ENCODE results near the gene CLSTN2. TPM values are rescaled to one million over a fixed set of nuclear protein-coding genes. Genes with fewer than 3 reads are reported as not detected.

CLSTN2 gene
- total and polyA plus RNA-seq, 4 donors = 0.09 to 2.2 (median 0.55) TPM

DNA sequence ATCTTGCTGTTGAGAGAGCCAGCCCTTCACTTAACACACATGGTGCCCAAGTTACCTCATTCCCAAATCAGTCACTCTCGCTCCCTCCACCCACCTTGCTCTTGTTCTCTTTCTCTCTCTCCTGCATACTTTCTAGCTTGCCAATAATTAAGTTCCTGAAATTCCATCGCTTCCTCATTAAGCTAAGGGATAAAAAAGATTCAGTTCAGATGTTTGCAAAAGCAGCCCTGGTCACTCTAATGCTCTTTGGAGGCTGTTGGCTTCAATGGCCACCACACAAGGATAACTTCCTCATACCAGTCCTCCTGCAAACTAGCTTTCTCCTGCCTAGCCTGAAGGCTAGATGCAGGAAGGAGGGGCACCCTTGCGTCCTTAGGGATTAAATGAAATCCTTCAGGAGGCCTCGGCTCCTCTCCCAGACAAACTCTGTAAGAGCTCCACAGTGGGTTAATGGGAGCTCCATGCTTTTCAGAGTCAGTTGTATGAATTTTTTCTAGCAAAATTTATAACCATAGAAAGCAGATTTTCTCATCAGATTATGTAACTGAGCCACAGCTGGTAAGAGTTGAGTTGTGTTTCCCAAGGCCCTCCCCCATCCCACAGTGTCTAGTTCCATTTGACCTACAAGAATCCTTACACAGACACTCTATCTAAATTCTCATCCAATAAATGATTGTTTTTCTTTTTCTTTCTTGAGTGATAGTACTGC is 566.2 kb downstream of the CLSTN2 start:
- no peak for DNase-seq (ENCODE audit: low spot score)
- TF ChIP-seq, protein P1, sequence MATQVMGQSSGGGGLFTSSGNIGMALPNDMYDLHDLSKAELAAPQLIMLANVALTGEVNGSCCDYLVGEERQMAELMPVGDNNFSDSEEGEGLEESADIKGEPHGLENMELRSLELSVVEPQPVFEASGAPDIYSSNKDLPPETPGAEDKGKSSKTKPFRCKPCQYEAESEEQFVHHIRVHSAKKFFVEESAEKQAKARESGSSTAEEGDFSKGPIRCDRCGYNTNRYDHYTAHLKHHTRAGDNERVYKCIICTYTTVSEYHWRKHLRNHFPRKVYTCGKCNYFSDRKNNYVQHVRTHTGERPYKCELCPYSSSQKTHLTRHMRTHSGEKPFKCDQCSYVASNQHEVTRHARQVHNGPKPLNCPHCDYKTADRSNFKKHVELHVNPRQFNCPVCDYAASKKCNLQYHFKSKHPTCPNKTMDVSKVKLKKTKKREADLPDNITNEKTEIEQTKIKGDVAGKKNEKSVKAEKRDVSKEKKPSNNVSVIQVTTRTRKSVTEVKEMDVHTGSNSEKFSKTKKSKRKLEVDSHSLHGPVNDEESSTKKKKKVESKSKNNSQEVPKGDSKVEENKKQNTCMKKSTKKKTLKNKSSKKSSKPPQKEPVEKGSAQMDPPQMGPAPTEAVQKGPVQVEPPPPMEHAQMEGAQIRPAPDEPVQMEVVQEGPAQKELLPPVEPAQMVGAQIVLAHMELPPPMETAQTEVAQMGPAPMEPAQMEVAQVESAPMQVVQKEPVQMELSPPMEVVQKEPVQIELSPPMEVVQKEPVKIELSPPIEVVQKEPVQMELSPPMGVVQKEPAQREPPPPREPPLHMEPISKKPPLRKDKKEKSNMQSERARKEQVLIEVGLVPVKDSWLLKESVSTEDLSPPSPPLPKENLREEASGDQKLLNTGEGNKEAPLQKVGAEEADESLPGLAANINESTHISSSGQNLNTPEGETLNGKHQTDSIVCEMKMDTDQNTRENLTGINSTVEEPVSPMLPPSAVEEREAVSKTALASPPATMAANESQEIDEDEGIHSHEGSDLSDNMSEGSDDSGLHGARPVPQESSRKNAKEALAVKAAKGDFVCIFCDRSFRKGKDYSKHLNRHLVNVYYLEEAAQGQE (IDR thresholded peaks at IDR 0.05) = no peak
- TF ChIP-seq TAF1 (conservative IDR thresholded peaks at IDR 0.05) (no peak), FOXA1 (IDR thresholded peaks at IDR 0.05) (no peak), YY1 (IDR thresholded peaks at IDR 0.05) (no peak), MAX (IDR thresholded peaks at IDR 0.05) (no peak), ZBTB33 (IDR thresholded peaks at IDR 0.05) (no peak), HNF4G (IDR thresholded peaks at IDR 0.05) (no peak)
- 87% methylated on average over 4 of the region's 4 CpGs for WGBS
- Histone ChIP-seq H3K4me3 (ENCODE audit: low read depth in 1 of 3, low read length in 3 of 3) (no peak overlapping the region), H3K9ac (ENCODE audit: low read depth in 1 of 2, low read length in 2 of 2) (no peak overlapping the region), H3K4me1 (ENCODE audit: control insufficient read depth in 4 of 4, insufficient read depth in 4 of 4, low read length in 3 of 4) (no peaks in the 10 kb centered on the region), H3K27ac (ENCODE audit: low read depth in 1 of 2, low read length in 2 of 2) (no peak overlapping the region), H3K36me3 (ENCODE audit: control insufficient read depth in 4 of 4, insufficient read depth in 3 of 4, low read depth in 1 of 4, low read length in 3 of 4) (no peaks in the 10 kb centered on the region), H3K27me3 (ENCODE audit: control insufficient read depth in 4 of 4, insufficient read depth in 4 of 4, low read length in 3 of 4) (peaks cover 0 to 3% (median 0%) of the 10 kb centered on the region in 4 donors), H3K9me3 (ENCODE audit: control insufficient read depth in 4 of 4, low read length in 3 of 4) (no peaks in the 10 kb centered on the region)

DNA sequence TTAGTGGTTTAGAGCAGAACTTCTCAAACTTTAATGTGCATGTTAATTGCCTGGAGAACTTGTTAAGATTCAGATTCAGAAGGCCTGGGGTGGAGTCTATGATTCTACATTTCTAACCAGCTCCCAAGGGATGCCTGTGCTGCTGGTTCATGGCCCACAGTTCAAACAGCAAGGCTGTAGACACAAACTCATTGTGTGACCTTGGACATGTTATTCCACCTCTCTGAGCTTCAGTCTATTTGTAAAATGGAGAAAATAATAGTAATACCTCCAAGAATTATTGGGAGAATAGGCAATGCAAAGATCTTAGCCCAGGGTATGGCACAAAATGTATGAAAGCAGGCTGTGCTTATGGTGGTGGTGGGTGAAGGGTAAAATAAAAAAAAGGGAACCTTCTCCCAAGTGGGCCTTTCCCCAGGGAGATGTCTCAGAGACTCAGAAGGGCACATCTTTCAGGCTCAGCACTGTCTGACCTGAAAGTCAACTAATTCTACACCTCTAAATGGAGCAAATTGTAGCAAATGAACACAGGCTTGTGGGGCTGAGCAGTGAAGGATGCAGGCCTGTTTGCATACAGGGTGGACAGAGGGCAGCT is 566.9 kb downstream of the CLSTN2 start:
- Histone ChIP-seq H3K36me3 (ENCODE audit: control insufficient read depth in 4 of 4, insufficient read depth in 3 of 4, low read depth in 1 of 4, low read length in 3 of 4) (no peaks in the 10 kb centered on the region), H3K4me3 (ENCODE audit: low read depth in 1 of 3, low read length in 3 of 3) (no peak overlapping the region), H3K27me3 (ENCODE audit: control insufficient read depth in 4 of 4, insufficient read depth in 4 of 4, low read length in 3 of 4) (peaks cover 0 to 3% (median 1%) of the 10 kb centered on the region in 4 donors), H3K9ac (ENCODE audit: low read depth in 1 of 2, low read length in 2 of 2) (no peak overlapping the region), H3K9me3 (ENCODE audit: control insufficient read depth in 4 of 4, low read length in 3 of 4) (no peaks in the 10 kb centered on the region), H3K27ac (ENCODE audit: low read depth in 1 of 2, low read length in 2 of 2) (no peak overlapping the region), H3K4me1 (ENCODE audit: control insufficient read depth in 4 of 4, insufficient read depth in 4 of 4, low read length in 3 of 4) (no peaks in the 10 kb centered on the region)
- DNase-seq (ENCODE audit: low spot score) = no peak
- TF ChIP-seq, protein P1 (IDR thresholded peaks at IDR 0.05) = no peak
- TF ChIP-seq RAD21 (IDR thresholded peaks at IDR 0.05) (no peak), HNF4A (conservative IDR thresholded peaks at IDR 0.05) (no peak), FOXA1 (IDR thresholded peaks at IDR 0.05) (no peak), EGR1 (IDR thresholded peaks at IDR 0.05; ENCODE audit: low read depth in 2 of 2) (no peak), MAX (IDR thresholded peaks at IDR 0.05) (no peak), ZBTB33 (IDR thresholded peaks at IDR 0.05) (no peak), HNF4G (IDR thresholded peaks at IDR 0.05) (no peak), JUND (IDR thresholded peaks at IDR 0.05) (no peak)
- TF ChIP-seq, protein P2, sequence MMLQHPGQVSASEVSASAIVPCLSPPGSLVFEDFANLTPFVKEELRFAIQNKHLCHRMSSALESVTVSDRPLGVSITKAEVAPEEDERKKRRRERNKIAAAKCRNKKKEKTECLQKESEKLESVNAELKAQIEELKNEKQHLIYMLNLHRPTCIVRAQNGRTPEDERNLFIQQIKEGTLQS (IDR thresholded peaks at IDR 0.05) = no peak
- TF ChIP-seq, protein P3, sequence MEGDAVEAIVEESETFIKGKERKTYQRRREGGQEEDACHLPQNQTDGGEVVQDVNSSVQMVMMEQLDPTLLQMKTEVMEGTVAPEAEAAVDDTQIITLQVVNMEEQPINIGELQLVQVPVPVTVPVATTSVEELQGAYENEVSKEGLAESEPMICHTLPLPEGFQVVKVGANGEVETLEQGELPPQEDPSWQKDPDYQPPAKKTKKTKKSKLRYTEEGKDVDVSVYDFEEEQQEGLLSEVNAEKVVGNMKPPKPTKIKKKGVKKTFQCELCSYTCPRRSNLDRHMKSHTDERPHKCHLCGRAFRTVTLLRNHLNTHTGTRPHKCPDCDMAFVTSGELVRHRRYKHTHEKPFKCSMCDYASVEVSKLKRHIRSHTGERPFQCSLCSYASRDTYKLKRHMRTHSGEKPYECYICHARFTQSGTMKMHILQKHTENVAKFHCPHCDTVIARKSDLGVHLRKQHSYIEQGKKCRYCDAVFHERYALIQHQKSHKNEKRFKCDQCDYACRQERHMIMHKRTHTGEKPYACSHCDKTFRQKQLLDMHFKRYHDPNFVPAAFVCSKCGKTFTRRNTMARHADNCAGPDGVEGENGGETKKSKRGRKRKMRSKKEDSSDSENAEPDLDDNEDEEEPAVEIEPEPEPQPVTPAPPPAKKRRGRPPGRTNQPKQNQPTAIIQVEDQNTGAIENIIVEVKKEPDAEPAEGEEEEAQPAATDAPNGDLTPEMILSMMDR (IDR thresholded peaks at IDR 0.05; ENCODE audit: low read depth, low read length, missing input control) = no peak
